GM23248 (cell line): Measurements from ENCODE around the gene SNX4. TPM values are rescaled to one million over a fixed set of nuclear protein-coding genes. Genes with fewer than 3 reads are reported as not detected.
"Not testable (repeated sequence)": the region's sequence is repeated elsewhere in the genome, so short reads cannot be mapped to it uniquely, and the experiment has no call there.

ENCODE experiments used
- DNase-seq: peaks from one replicate; pipeline ENCODE4 v3.0.0-alpha.2; 2015
- H2AFZ ChIP-seq: fragments of 200-600 bp; sonication (generic); 2 replicates; pipeline ENCODE4 v1.6.1; 2016; ENCODE audit warnings: antibody characterized with exemption
- H3F3A ChIP-seq: fragments of 200-600 bp; sonication (generic); 2 replicates; pipeline ENCODE4 v1.6.1; 2016; ENCODE audit warnings: mild to moderate bottlenecking, antibody characterized with exemption, mixed run types; ENCODE audit not compliant: insufficient read depth
- H3K27ac ChIP-seq: fragments of 200-600 bp; sonication (generic); 2 replicates; pipeline ENCODE4 v1.5.1; 2016; ENCODE audit warnings: mild to moderate bottlenecking
- H3K27me3 ChIP-seq: fragments of 200-600 bp; sonication (generic); replicated peaks from 2 replicates; pipeline ENCODE4 v1.6.1; 2016; ENCODE audit warnings: mild to moderate bottlenecking; ENCODE audit not compliant: insufficient read depth
- H3K36me3 ChIP-seq: fragments of 200-600 bp; sonication (generic); 2 replicates; pipeline ENCODE4 v1.6.1; 2016; ENCODE audit warnings: low read depth, mild to moderate bottlenecking
- H3K4me1 ChIP-seq: fragments of 200-600 bp; sonication (generic); 2 replicates; pipeline ENCODE4 v1.6.1; 2016; ENCODE audit warnings: mild to moderate bottlenecking; ENCODE audit not compliant: insufficient read depth
- H3K4me2 ChIP-seq: fragments of 200-600 bp; sonication (generic); one replicate; pipeline ENCODE4 v1.6.1; 2016; ENCODE audit warnings: mild to moderate bottlenecking; ENCODE audit not compliant: unreplicated experiment
- H3K4me3 ChIP-seq: fragments of 200-600 bp; sonication (generic); 2 replicates; pipeline ENCODE4 v1.5.1; 2016; ENCODE audit warnings: mild to moderate bottlenecking
- H3K79me2 ChIP-seq: fragments of 200-600 bp; sonication (generic); 2 replicates; pipeline ENCODE4 v1.6.1; 2016; ENCODE audit warnings: mild to moderate bottlenecking; ENCODE audit not compliant: insufficient read depth
- H3K9ac ChIP-seq: fragments of 200-600 bp; sonication (generic); 2 replicates; pipeline ENCODE4 v1.6.1; 2016; ENCODE audit warnings: mild to moderate bottlenecking
- H3K9me2 ChIP-seq: fragments of 200-600 bp; sonication (generic); 2 replicates; pipeline ENCODE4 v1.6.1; 2016; ENCODE audit warnings: mixed run types, mild to moderate bottlenecking, moderate library complexity; ENCODE audit not compliant: insufficient read depth
- H3K9me3 ChIP-seq: fragments of 200-600 bp; sonication (generic); one replicate; pipeline ENCODE4 v1.6.1; 2017; ENCODE audit warnings: low read depth
- H4K20me1 ChIP-seq: fragments of 200-600 bp; sonication (generic); 2 replicates; pipeline ENCODE4 v1.6.0; 2016; ENCODE audit not compliant: insufficient read depth
- EZH2 ChIP-seq: fragments of 200-600 bp; sonication (generic); IDR thresholded peaks from 2 replicates; pipeline ENCODE4 v1.6.1; 2018; ENCODE audit warnings: antibody characterized with exemption, mild to moderate bottlenecking; ENCODE audit not compliant: insufficient read depth, poor library complexity, severe bottlenecking
- EZH2phosphoT487 ChIP-seq: fragments of 200-600 bp; sonication (generic); IDR thresholded peaks from 2 replicates; pipeline ENCODE4 v1.6.1; 2018; ENCODE audit warnings: antibody characterized with exemption, moderate library complexity, mild to moderate bottlenecking, low read depth; ENCODE audit not compliant: insufficient read depth
- WGBS, 2 experiments: methylation state at CpG; one replicate each; pipeline ENCODE4 v1.1.6; 2015 to 2017; ENCODE audit warnings: low lambda C conversion rate in 2 of 2, low coverage in 1 of 2; ENCODE audit errors: missing lambda C conversion rate in 2 of 2; 5-methylcytosine and 5-hydroxymethylcytosine counted together
- in situ Hi-C: fragments of 300-500 bp; cut with MboI; formaldehyde crosslinking; loops from 2 replicates; pipeline ENCODE4 v1.15.0; 2020
- polyA plus RNA-seq: library from polyadenylated mRNA; unstranded; fragments of >200 nt; fragmentation: Nextera tagmentation; extraction: Ambion mirVana; gene quantifications from 2 replicates; pipeline ENCODE4 v1.2.1, GENCODE V29; 2016
- total RNA-seq: library from RNA; depleted of rRNA; stranded (reverse); fragments of >200 nt; shearing (Covaris generic); gene quantifications from 2 replicates; pipeline ENCODE4 v1.2.3, GENCODE V29; 2014

The SNX4 gene
- total and polyA plus RNA-seq, 2 experiments from 2014 or later, result 27.6 to 28.4 TPM

DNA sequence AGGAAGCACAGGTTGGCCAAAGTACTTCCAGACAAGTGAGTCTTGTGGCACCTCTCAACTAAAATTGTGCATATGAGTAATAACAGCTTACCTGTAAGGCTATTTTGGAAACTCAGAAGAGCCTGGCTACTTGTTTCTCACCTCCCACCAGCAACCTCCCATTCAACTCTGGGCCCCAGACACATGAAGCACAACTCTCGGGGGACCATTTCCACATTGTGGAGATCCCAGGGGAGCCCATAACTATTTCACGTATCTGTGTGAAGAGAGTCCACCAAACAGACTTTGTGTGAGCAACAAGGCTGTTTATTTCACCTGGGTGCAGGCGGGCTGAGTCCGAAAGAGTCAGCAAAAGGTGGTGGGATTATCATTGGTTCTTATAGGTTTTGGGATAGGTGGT lies 5.2 kb upstream of the SNX4 start:
- in situ Hi-C loops, result no loop called here
- no peaks in the 10 kb centered on the region for H3K27me3 ChIP-seq
- TF ChIP-seq EZH2 (no peak), EZH2phosphoT487 (no peak)
- 86 to 87% methylated on average over 4 of the region's 4 CpGs for WGBS, 2 experiments
- no peak overlapping the region for H3K4me3 ChIP-seq
- H3K36me3 ChIP-seq, result peaks cover 7% of the 10 kb centered on the region; the same call in 1 of the 2 replicates
- H3K9ac ChIP-seq, result no peak overlapping the region
- no peak for DNase-seq
- no peak overlapping the region for H3K4me2 ChIP-seq
- H3K27ac ChIP-seq, result no peak overlapping the region
- no peaks in the 10 kb centered on the region for H4K20me1 ChIP-seq
- H3K4me1 ChIP-seq, result no peaks in the 10 kb centered on the region
- H2AFZ ChIP-seq, result no peak overlapping the region
- H3K79me2 ChIP-seq, result peaks cover 3% of the 10 kb centered on the region; the same call in 1 of the 2 replicates
- H3F3A ChIP-seq, result no peaks in the 10 kb centered on the region
- H3K9me3 ChIP-seq, result no peaks in the 10 kb centered on the region
- no peaks in the 10 kb centered on the region for H3K9me2 ChIP-seq

DNA sequence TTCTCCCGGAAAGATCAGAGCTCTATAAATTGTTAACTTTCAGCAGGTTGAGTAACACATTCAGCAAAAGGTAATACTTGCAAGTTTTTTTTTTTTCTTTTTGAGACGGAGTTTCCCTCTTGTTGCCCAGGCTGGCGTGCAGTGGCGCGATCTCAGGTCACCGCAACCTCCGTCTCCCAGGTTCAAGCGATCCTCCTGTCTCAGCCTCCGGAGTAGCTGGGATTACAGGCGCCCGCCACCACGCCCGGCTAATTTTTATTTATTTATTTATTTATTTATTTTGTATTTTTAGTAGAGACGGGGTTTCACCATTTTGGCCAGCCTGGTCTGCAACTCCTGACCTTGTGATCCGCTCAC lies 539 bp upstream of the SNX4 start:
- peak overlapping the region; percentile 95 for H3K4me2 ChIP-seq
- WGBS, 2 experiments, result 59 to 65% methylated on average over 14 to 15 of the region's 15 CpGs

DNA sequence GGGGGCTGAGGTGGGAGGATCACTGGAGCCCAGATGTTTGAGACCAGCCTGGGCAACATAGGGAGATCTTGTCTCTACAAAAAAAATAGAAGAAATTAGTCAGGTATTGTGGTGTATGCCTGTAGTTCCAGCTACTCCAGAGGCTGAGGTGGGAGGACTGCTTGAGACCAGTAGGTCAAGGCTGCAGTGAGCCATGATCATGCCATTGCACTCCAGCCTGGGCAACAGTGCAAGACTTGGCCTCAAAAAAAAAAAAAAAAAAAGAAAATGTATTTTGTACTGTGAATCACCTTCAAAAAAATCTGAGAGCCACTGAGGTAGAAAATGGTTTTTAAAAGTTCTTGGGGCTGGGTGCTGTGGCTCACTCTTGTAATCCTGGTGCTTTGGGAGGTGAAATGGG lies 4.6 kb downstream of the SNX4 start:
- in situ Hi-C loops, result no loop called here
- no peak overlapping the region for H3K27ac ChIP-seq
- H3F3A ChIP-seq, result peaks cover 20% of the 10 kb centered on the region; the same call in 1 of the 2 replicates
- no peak overlapping the region for H3K9ac ChIP-seq
- H3K4me3 ChIP-seq, result no peak overlapping the region
- TF ChIP-seq EZH2phosphoT487 (no peak), EZH2 (no peak)
- H4K20me1 ChIP-seq, result no peaks in the 10 kb centered on the region
- H3K79me2 ChIP-seq, result peaks cover 98% of the 10 kb centered on the region
- DNase-seq, result no peak
- H3K4me2 ChIP-seq, result no peak overlapping the region
- no peaks in the 10 kb centered on the region for H3K9me2 ChIP-seq
- no peak overlapping the region for H2AFZ ChIP-seq
- H3K9me3 ChIP-seq, result no peaks in the 10 kb centered on the region
- H3K4me1 ChIP-seq, result peaks cover 24% of the 10 kb centered on the region
- peaks cover 18% of the 10 kb centered on the region for H3K36me3 ChIP-seq
- no peaks in the 10 kb centered on the region for H3K27me3 ChIP-seq

More for the DNA sequence above, 539 bp upstream of the SNX4 start:
- H3K4me1 ChIP-seq, H3K36me3 ChIP-seq, in situ Hi-C loops, DNase-seq, H3K27me3 ChIP-seq, H3K9me2 ChIP-seq, H3F3A ChIP-seq, H4K20me1 ChIP-seq, H3K9me3 ChIP-seq: not testable (repeated sequence)
- Histone ChIP-seq H3K4me3 (peak overlapping the region; percentile 97), H3K9ac (peak overlapping the region; percentile 95), H3K79me2 (peaks cover 49% of the 10 kb centered on the region), H3K27ac (peak overlapping the region; percentile 61), H2AFZ (peak overlapping the region; percentile 90)

DNA sequence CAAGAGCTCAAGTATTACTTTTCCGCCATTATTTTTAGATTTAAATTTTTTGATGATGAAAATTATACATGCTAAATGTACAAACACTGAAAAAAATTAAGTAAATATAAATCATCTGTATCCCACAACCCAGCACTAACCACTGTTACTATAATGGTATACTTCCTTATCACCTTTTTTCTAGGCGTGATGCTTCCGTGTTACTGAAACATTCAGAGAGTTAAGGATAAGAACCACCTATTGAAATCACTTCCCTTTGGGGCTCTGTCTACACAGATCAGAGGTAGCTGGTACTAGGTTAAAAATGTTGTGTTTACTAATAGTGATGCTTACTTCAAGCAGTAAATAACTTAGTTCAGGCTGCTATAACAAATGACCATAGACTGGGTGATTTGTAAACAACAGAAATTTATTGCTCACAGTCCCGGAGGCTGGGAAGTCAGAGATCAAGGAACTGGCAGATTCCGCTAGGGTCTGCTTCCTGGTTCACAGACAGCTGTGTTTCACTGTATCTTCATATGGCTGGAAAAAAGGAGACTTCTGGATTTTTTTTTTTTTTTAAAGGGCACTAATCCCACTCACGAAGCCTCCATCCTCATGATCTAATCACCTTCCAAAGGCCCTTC lies 6.4 kb downstream of the SNX4 start:
- Histone ChIP-seq H3K36me3 (peaks cover 21% of the 10 kb centered on the region), H3K9me2 (no peaks in the 10 kb centered on the region), H3K4me2 (no peak overlapping the region), H3K4me3 (no peak overlapping the region), H3K9me3 (no peaks in the 10 kb centered on the region), H3F3A (peaks cover 20% of the 10 kb centered on the region; the same call in 1 of the 2 replicates), H3K79me2 (peaks cover 98% of the 10 kb centered on the region), H3K9ac (no peak overlapping the region), H3K4me1 (peaks cover 20% of the 10 kb centered on the region), H2AFZ (no peak overlapping the region), H3K27me3 (no peaks in the 10 kb centered on the region), H3K27ac (no peak overlapping the region), H4K20me1 (no peaks in the 10 kb centered on the region)
- DNase-seq, result no peak
- 79 to 81% methylated on average over 6 of the region's 6 CpGs for WGBS, 2 experiments
- no peak for TF ChIP-seq EZH2
- TF ChIP-seq EZH2phosphoT487, result no peak
- in situ Hi-C loops, result no loop called here
